ENCODE data around the gene DCUN1D2. TPM values are rescaled to one million over a fixed set of nuclear protein-coding genes. Genes with fewer than 3 reads are reported as not detected.

Gene DCUN1D2
- polyA plus RNA-seq, 4 donors: 7.3 to 19.2 (median 15.7) TPM

DNA sequence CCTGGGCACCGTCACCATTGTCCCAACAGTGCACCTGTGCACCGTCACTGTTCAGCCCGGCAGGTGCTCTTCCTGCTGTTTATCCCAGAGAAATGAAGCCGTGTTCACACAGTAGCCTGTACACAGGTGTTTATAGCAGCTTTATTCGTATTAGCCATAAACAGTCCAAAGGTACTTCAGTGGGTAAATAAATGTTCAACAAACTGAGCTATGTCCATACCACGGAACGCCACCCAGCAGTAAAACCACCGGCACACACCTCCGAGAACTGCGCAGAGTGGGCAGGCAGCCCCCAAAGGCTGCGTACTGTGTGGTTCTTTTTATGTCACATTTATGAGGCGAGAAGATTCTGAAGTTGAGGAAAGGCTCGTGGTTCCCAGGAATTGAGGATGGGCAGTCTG lies 44.9 kb upstream of the DCUN1D2 start:
- no peaks in the 10 kb centered on the region for H3K4me1 ChIP-seq (ENCODE audit: control insufficient read depth in 3 of 3, insufficient read depth in 2 of 3, low read depth in 1 of 3, low read length in 2 of 3)
- peak in 1 of 2 donors; percentile 60 for DNase-seq
- peaks cover 0 to 62% (median 2%) of the 10 kb centered on the region in 3 donors for H3K36me3 ChIP-seq (ENCODE audit: control insufficient read depth in 3 of 3, insufficient read depth in 2 of 3, low read depth in 1 of 3, low read length in 3 of 3)
- no peaks in the 10 kb centered on the region for H3K27me3 ChIP-seq (ENCODE audit: control insufficient read depth in 3 of 3, insufficient read depth in 3 of 3, low read length in 3 of 3)
- no peak overlapping the region for H3K27ac ChIP-seq (ENCODE audit: low read depth in 1 of 3, low read length in 2 of 3)
- no peak for FAIRE-seq
- H3K4me3 ChIP-seq (ENCODE audit: low read depth in 1 of 3, low read length in 3 of 3): no peak overlapping the region
- 19 to 77% (median 51%) methylated on average over 13 of the region's 13 CpGs for WGBS, 3 donors
- peaks cover 0 to 5% of the 10 kb centered on the region in 2 donors for H3K9me3 ChIP-seq (ENCODE audit: control insufficient read depth in 2 of 2, insufficient read depth in 1 of 2, low read depth in 1 of 2, low read length in 1 of 2)

DNA sequence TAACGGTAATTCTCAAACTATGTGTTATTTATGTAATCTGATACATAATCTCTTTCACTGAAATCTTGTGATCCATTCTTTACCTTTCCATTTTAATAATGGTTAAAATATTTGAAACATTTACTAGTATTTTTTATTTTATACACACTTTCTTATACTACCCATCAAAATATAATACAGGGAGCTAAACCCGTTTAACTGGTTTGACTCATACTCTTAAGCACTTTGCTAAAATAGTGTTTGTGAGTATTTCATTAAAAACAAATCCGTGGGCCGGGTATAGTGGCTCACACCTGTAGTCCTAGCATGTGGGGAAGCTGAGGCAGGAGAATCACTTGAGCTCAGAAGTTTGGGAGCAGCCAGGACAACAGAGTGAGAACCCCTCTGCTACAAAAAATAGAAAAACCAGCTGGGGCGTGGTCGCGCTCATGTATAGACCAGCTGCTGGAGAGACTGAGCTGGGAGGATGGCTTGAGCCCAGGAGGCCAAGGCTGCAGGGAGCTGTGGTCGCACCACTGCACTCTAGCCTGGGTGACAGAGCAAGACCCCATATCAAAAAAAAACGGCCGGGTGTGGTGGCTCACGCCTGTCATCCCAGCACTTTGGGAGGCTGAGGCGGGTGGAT lies 43.8 kb upstream of the DCUN1D2 start:
- DNase-seq: no peak
- Histone ChIP-seq H3K36me3 (ENCODE audit: control insufficient read depth in 3 of 3, insufficient read depth in 2 of 3, low read depth in 1 of 3, low read length in 3 of 3) (peaks cover 0 to 56% (median 2%) of the 10 kb centered on the region in 3 donors), H3K27me3 (ENCODE audit: control insufficient read depth in 3 of 3, insufficient read depth in 3 of 3, low read length in 3 of 3) (no peaks in the 10 kb centered on the region), H3K9me3 (ENCODE audit: control insufficient read depth in 2 of 2, insufficient read depth in 1 of 2, low read depth in 1 of 2, low read length in 1 of 2) (no peaks in the 10 kb centered on the region), H3K4me3 (ENCODE audit: low read depth in 1 of 3, low read length in 3 of 3) (no peak overlapping the region), H3K4me1 (ENCODE audit: control insufficient read depth in 3 of 3, insufficient read depth in 2 of 3, low read depth in 1 of 3, low read length in 2 of 3) (no peaks in the 10 kb centered on the region), H3K27ac (ENCODE audit: low read depth in 1 of 3, low read length in 2 of 3) (no peak overlapping the region)
- no peak for FAIRE-seq
- 81 to 94% (median 87%) methylated on average over 12 of the region's 12 CpGs for WGBS, 3 donors

DNA sequence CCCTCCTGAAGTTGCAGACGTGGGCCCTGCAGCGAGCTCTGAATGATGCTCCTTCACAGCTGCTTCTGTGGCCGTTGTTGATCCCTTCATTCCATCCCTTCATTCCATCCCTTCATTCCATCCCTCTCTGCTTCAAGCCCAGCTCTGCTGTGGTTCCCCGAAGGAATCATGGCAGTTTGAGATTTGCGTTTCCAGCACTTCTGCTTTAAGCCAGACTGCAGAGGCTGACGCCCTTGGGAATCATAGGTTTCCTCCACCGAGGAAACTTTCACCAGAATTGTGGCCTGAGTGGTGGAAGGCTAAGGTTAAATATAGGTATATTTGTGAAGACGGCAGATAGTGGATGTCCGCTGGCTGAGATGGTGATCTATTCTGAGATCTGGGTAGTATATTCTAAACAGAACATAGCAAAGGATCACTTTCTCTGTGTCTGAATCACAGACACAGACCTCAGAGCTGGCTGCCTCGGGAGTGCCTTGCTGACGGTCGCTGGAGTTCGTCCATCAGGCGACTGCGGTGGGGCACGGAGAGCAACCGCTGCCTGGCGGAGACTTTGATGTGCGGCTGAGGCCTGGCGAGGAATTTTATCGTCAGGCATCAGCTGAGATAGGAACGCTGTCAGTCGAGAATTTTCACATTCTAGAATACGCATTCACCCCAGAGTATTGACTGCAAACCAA lies 42.8 kb upstream of the DCUN1D2 start:
- 84 to 90% (median 86%) methylated on average over 24 of the region's 24 CpGs for WGBS, 3 donors
- no peaks in the 10 kb centered on the region for H3K4me1 ChIP-seq (ENCODE audit: control insufficient read depth in 3 of 3, insufficient read depth in 2 of 3, low read depth in 1 of 3, low read length in 2 of 3)
- H3K27ac ChIP-seq (ENCODE audit: low read depth in 1 of 3, low read length in 2 of 3): no peak overlapping the region
- no peaks in the 10 kb centered on the region for H3K27me3 ChIP-seq (ENCODE audit: control insufficient read depth in 3 of 3, insufficient read depth in 3 of 3, low read length in 3 of 3)
- peaks cover 0 to 48% (median 0%) of the 10 kb centered on the region in 3 donors for H3K36me3 ChIP-seq (ENCODE audit: control insufficient read depth in 3 of 3, insufficient read depth in 2 of 3, low read depth in 1 of 3, low read length in 3 of 3)
- no peaks in the 10 kb centered on the region for H3K9me3 ChIP-seq (ENCODE audit: control insufficient read depth in 2 of 2, insufficient read depth in 1 of 2, low read depth in 1 of 2, low read length in 1 of 2)
- H3K4me3 ChIP-seq (ENCODE audit: low read depth in 1 of 3, low read length in 3 of 3): no peak overlapping the region
- DNase-seq (no peak), FAIRE-seq (no peak)

DNA sequence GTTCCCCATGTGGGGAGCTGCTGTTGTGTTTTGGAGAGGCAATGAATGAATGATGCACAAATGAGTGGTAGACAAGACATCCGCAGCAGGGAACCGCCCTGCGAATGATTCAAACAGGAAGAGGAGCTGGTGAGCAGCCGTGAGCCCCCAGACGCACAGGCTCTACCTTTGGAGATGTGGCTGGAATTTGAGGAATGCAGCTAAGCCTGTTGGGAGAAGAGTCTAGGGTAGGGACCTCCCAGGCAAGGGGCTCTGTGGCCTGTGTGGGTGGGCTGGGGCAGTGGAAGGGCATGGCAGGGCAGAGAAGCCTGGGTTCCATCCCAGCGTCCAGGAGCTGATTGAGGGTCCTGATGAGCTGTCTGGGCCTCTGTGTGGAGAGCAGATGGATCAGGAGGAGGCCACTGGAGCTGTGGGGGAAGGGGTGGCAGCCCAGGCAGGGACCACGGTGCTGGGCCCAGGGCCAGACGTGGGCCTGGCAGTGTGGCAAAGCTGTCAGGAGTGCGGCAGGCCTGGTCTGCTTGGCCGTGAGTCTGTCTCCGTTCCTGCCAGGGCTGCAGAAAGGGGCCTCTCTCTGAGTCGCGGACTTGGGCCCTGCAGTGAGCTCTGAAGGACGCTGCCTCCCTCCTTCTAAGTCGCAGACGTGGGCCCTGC lies 41.8 kb upstream of the DCUN1D2 start:
- Histone ChIP-seq H3K4me3 (ENCODE audit: low read depth in 1 of 3, low read length in 3 of 3) (no peak overlapping the region), H3K9me3 (ENCODE audit: control insufficient read depth in 2 of 2, insufficient read depth in 1 of 2, low read depth in 1 of 2, low read length in 1 of 2) (no peaks in the 10 kb centered on the region), H3K27me3 (ENCODE audit: control insufficient read depth in 3 of 3, insufficient read depth in 3 of 3, low read length in 3 of 3) (no peaks in the 10 kb centered on the region), H3K36me3 (ENCODE audit: control insufficient read depth in 3 of 3, insufficient read depth in 2 of 3, low read depth in 1 of 3, low read length in 3 of 3) (peaks cover 0 to 51% (median 0%) of the 10 kb centered on the region in 3 donors), H3K4me1 (ENCODE audit: control insufficient read depth in 3 of 3, insufficient read depth in 2 of 3, low read depth in 1 of 3, low read length in 2 of 3) (no peaks in the 10 kb centered on the region), H3K27ac (ENCODE audit: low read depth in 1 of 3, low read length in 2 of 3) (no peak overlapping the region)
- 87 to 92% (median 89%) methylated on average over 16 of the region's 16 CpGs for WGBS, 3 donors
- FAIRE-seq (no peak), DNase-seq (no peak)

DNA sequence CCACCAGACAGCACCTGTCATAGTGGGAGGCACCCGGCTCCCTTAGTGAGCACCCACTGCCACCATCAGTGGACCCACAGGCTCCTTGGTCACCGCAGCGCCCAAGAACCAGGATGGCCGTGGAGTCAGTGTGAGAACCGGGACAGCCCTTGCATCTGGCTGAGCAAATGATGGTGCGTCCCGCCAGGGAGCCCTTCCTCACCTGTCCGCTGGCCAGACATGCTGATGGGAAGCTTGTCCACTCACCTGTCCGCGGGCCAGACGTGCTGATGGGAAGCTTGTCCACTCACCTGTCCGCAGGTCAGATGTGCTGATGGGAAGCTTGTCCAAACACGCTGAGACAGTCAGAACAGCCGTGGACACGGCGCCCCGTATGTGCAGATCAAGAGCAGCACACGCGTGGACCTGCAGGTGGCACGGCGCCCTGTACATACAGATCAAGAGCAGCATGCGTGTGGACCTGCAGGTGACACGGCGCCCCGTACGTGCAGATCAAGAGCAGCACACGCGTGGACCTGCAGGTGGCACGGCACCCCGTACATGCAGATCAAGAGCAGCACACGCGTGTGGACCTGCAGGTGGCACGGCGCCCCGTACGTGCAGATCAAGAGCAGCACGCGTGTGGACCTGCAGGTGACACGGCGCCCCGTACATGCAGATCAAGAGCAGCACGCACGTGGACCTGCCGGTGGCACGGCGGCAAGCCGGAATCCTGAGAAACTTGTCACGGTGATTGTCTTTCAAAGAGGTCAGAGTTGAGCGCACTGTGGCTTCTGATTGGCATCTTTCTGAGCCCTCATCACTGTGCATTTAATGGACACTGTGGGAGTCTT lies 40.7 kb upstream of the DCUN1D2 start:
- Histone ChIP-seq H3K36me3 (ENCODE audit: control insufficient read depth in 3 of 3, insufficient read depth in 2 of 3, low read depth in 1 of 3, low read length in 3 of 3) (peaks cover 0 to 52% (median 2%) of the 10 kb centered on the region in 3 donors), H3K4me3 (ENCODE audit: low read depth in 1 of 3, low read length in 3 of 3) (no peak overlapping the region), H3K27ac (ENCODE audit: low read depth in 1 of 3, low read length in 2 of 3) (no peak overlapping the region), H3K27me3 (ENCODE audit: control insufficient read depth in 3 of 3, insufficient read depth in 3 of 3, low read length in 3 of 3) (no peaks in the 10 kb centered on the region), H3K4me1 (ENCODE audit: control insufficient read depth in 3 of 3, insufficient read depth in 2 of 3, low read depth in 1 of 3, low read length in 2 of 3) (no peaks in the 10 kb centered on the region), H3K9me3 (ENCODE audit: control insufficient read depth in 2 of 2, insufficient read depth in 1 of 2, low read depth in 1 of 2, low read length in 1 of 2) (no peaks in the 10 kb centered on the region)
- 96 to 97% (median 97%) methylated on average over 49 of the region's 49 CpGs for WGBS, 3 donors
- FAIRE-seq (no peak), DNase-seq (no peak)

DNA sequence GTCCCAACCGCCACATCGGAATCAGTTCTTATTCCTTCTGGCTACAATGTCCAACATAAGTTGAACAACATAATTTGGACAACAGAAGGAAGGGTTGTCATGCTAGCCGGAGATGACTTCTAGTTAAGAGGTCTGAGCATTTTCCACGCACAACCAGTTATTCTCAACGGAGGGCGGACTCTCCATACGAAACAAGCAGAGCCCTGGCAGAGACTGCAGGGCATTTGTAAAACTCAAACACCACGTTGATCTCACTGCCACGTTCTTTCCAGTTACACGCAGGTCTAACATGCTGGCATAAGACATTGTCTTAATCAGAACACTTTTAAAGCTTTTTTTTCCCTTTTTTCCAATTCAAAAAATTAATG lies 38.3 kb upstream of the DCUN1D2 start:
- H3K9me3 ChIP-seq (ENCODE audit: control insufficient read depth in 2 of 2, insufficient read depth in 1 of 2, low read depth in 1 of 2, low read length in 1 of 2): no peaks in the 10 kb centered on the region
- FAIRE-seq: no peak
- no peak overlapping the region for H3K27ac ChIP-seq (ENCODE audit: low read depth in 1 of 3, low read length in 2 of 3)
- WGBS, 3 donors: 94 to 96% (median 95%) methylated on average over 10 of the region's 10 CpGs
- no peaks in the 10 kb centered on the region for H3K27me3 ChIP-seq (ENCODE audit: control insufficient read depth in 3 of 3, insufficient read depth in 3 of 3, low read length in 3 of 3)
- no peaks in the 10 kb centered on the region for H3K4me1 ChIP-seq (ENCODE audit: control insufficient read depth in 3 of 3, insufficient read depth in 2 of 3, low read depth in 1 of 3, low read length in 2 of 3)
- no peak for DNase-seq
- peaks cover 0 to 53% (median 2%) of the 10 kb centered on the region in 3 donors for H3K36me3 ChIP-seq (ENCODE audit: control insufficient read depth in 3 of 3, insufficient read depth in 2 of 3, low read depth in 1 of 3, low read length in 3 of 3)
- H3K4me3 ChIP-seq (ENCODE audit: low read depth in 1 of 3, low read length in 3 of 3): no peak overlapping the region

DNA sequence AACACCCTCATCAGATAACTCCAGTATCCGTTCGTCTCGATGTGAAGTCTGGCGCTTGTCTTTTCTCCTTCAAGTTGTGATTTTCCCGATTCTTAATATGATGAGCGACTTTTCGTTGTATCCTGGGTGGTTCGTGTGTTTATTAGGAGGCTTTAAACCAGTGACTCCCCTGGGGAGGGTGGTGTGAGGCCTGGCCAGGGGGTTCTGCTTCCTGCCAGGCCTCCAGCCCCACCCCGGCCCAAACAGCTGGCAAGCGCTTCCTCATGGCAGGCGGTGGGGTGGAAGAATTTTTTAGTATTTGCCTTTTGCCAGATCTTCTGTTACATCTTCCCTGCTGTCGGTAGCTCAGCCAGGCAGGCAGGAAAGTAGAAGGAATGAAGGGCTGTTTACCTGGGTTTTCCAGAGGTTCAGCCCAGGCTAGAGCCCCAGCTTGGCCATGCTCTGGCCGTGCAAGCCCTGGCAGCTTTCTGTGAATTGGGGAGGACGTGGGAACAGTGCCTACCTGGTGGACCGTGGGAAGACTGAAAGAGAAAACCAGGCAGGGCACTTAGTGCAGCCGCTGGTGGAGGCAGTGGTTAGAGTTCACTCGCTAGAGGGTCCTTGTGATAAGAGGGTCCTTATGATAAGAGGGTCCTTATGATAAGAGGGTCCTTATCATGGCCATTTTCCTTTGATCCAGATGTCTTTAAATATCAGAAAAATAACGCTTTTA lies 37.7 kb upstream of the DCUN1D2 start:
- Histone ChIP-seq H3K36me3 (ENCODE audit: control insufficient read depth in 3 of 3, insufficient read depth in 2 of 3, low read depth in 1 of 3, low read length in 3 of 3) (peaks cover 0 to 51% (median 2%) of the 10 kb centered on the region in 3 donors), H3K27ac (ENCODE audit: low read depth in 1 of 3, low read length in 2 of 3) (no peak overlapping the region), H3K4me1 (ENCODE audit: control insufficient read depth in 3 of 3, insufficient read depth in 2 of 3, low read depth in 1 of 3, low read length in 2 of 3) (no peaks in the 10 kb centered on the region), H3K9me3 (ENCODE audit: control insufficient read depth in 2 of 2, insufficient read depth in 1 of 2, low read depth in 1 of 2, low read length in 1 of 2) (no peaks in the 10 kb centered on the region), H3K27me3 (ENCODE audit: control insufficient read depth in 3 of 3, insufficient read depth in 3 of 3, low read length in 3 of 3) (no peaks in the 10 kb centered on the region), H3K4me3 (ENCODE audit: low read depth in 1 of 3, low read length in 3 of 3) (no peak overlapping the region)
- FAIRE-seq (no peak), DNase-seq (no peak)
- WGBS, 3 donors: 85 to 95% (median 91%) methylated on average over 18 of the region's 18 CpGs
